Tibial nerve (tissue), 4 donors: ENCODE data around the gene ECT2.

Experiments used
- CTCF ChIP-seq, 5 experiments: fragments of 200-600 bp in 3 of 5; fragments of 450-650 bp in 2 of 5; sonication (generic) in 3 of 5; IDR thresholded peaks; one replicate each; pipeline ENCODE4 v1.5.1; 2016 to 2019; ENCODE audit warnings: antibody characterized with exemption in 5 of 5, mild to moderate bottlenecking in 3 of 5, moderate library complexity in 2 of 5
- EP300 ChIP-seq, 2 donors: sonication (generic); formaldehyde crosslinking; IDR thresholded peaks; one replicate each; pipeline ENCODE4 v1.6.1; 2017; ENCODE audit warnings: antibody characterized with exemption in 2 of 2, mild to moderate bottlenecking in 1 of 2
- POLR2A ChIP-seq, 2 donors: fragments of 450-650 bp; IDR thresholded peaks; one replicate each; pipeline ENCODE4 v1.6.1; 2017; ENCODE audit warnings: antibody characterized with exemption in 2 of 2, mild to moderate bottlenecking in 2 of 2, moderate library complexity in 2 of 2

- TF ChIP-seq CTCF (IDR thresholded peaks at IDR 0.05) = no peak
- no peak for TF ChIP-seq POLR2A (IDR thresholded peaks at IDR 0.05)
- no peak for TF ChIP-seq EP300 (IDR thresholded peaks at IDR 0.05)
Measured at GRCh38 chr3:172752651-172753050, 2.1 kb downstream of the ECT2 start.
